HCT116 (cell line): ENCODE results near the gene IFITM10.

Source experiments
- ATF3 ChIP-seq: IDR thresholded peaks from 2 replicates; pipeline ENCODE4 v1.6.1; 2012
- CTCF ChIP-seq, 3 experiments: fragments of 200-600 bp in 1 of 3; sonication (generic) in 1 of 3; IDR thresholded peaks in 2 of 3; conservative IDR thresholded peaks in 1 of 3; 2 replicates each; pipeline ENCODE4 v1.5.1; 2012 to 2017; ENCODE audit warnings: low read depth in 2 of 3, low read length in 2 of 3, antibody characterized with exemption in 1 of 3, borderline replicate concordance in 1 of 3, control low read depth in 1 of 3, mild to moderate bottlenecking in 1 of 3, mixed read lengths in 1 of 3, mixed run types in 1 of 3, moderate library complexity in 1 of 3; ENCODE audit not compliant: insufficient read depth in 1 of 3
- EZH2 ChIP-seq: fragments of 200-600 bp; sonication (generic); IDR thresholded peaks from 2 replicates; pipeline ENCODE4 v1.6.1; 2017; ENCODE audit warnings: antibody characterized with exemption, mixed run types
- EZH2phosphoT487 ChIP-seq: fragments of 200-600 bp; IDR thresholded peaks from 2 replicates; pipeline ENCODE4 v1.6.1; 2018; ENCODE audit warnings: antibody characterized with exemption, borderline replicate concordance
- MAX ChIP-seq: IDR thresholded peaks from 2 replicates; pipeline ENCODE4 v1.6.1; 2012
- POLR2A ChIP-seq: IDR thresholded peaks from 2 replicates; pipeline ENCODE4 v1.7.0; 2011; ENCODE audit warnings: borderline replicate concordance; ENCODE audit not compliant: insufficient read depth, insufficient read length; ENCODE audit errors: extremely low read depth
- REST ChIP-seq: IDR thresholded peaks from 2 replicates; pipeline ENCODE4 v1.6.1; 2012; ENCODE audit warnings: low read depth
- SP1 ChIP-seq: IDR thresholded peaks from 2 replicates; pipeline ENCODE4 v1.6.1; 2012; ENCODE audit warnings: low read depth
- ZBTB33 ChIP-seq: IDR thresholded peaks from 2 replicates; pipeline ENCODE4 v1.6.1; 2011; ENCODE audit warnings: mild to moderate bottlenecking, low read length, moderate library complexity; ENCODE audit not compliant: insufficient replicate concordance; ENCODE audit errors: extremely low read depth
- ZFX ChIP-seq: fragments of 450-650 bp; IDR thresholded peaks from 2 replicates; pipeline ENCODE4 v1.6.1; 2017

- TF ChIP-seq EZH2 (no peak), CTCF (IDR thresholded peaks at IDR 0.05 in 2 of 3, conservative IDR thresholded peaks at IDR 0.05 in 1 of 3; ENCODE audit: borderline replicate concordance in 1 of 3, insufficient read depth in 1 of 3, low read depth in 2 of 3, low read length in 2 of 3) (no peak), MAX (no peak), ATF3 (no peak), POLR2A (no peak), ZFX (no peak), SP1 (no peak), ZBTB33 (no peak), REST (no peak), EZH2phosphoT487 (no peak)
These were observed 20.3 kb downstream of the IFITM10 start for GRCh38 chr11:1730059-1730629.
